Right lobe of liver (tissue), 4 donors: ENCODE data around the gene ERC2.

Experiments used
- CTCF ChIP-seq, 4 donors: fragments of 200-600 bp in 3 of 4; fragments of 450-650 bp in 1 of 4; IDR thresholded peaks; one replicate each; pipeline versions ENCODE4 v1.5.1 to v1.8.0; 2016 to 2022; ENCODE audit warnings: antibody characterized with exemption in 4 of 4, mild to moderate bottlenecking in 2 of 4
- POLR2A ChIP-seq: fragments of 450-650 bp; IDR thresholded peaks from one replicate; pipeline ENCODE4 v1.6.1; 2017; ENCODE audit warnings: antibody characterized with exemption, mild to moderate bottlenecking
- donor health status: DM: no; HTN: no; CAD: no.
- donor health status: DM: no; HTN: no; CAD: no.
- donor health status: DM: no; HTN: yes; CAD: no.

GRCh38 chr3:55701997-55702396 is 766.3 kb downstream of the ERC2 start:
- TF ChIP-seq CTCF (IDR thresholded peaks at IDR 0.05) (no peak), POLR2A (no peak)
